Ishikawa (cell line): Measurements from ENCODE around the gene GNB5.

Source experiments
- EGR1 ChIP-seq: IDR thresholded peaks from 2 replicates; pipeline ENCODE4 v1.6.1; 2012
- TAF1 ChIP-seq: IDR thresholded peaks from 2 replicates; pipeline ENCODE4 v1.6.1; 2012; ENCODE audit warnings: low read depth, mild to moderate bottlenecking
- ZBTB7A ChIP-seq: IDR thresholded peaks from 2 replicates; pipeline ENCODE4 v1.6.1; 2012; ENCODE audit warnings: low read depth

GRCh38 chr15:52090193-52090592 is 101.0 kb downstream of the GNB5 start:
- TF ChIP-seq ZBTB7A: no peak
- TF ChIP-seq TAF1: no peak
- no peak for TF ChIP-seq EGR1
